Spleen (tissue), 7 donors: ENCODE measurements around the gene DOCK2.

Experiments
- POLR2AphosphoS5 ChIP-seq, 3 donors: sonication (generic); formaldehyde crosslinking; IDR thresholded peaks; one replicate each; pipeline ENCODE4 v1.5.1; 2017; ENCODE audit warnings: antibody characterized with exemption in 3 of 3
- TF ChIP-seq, protein P1 (sequence below), 11 experiments: fragments of 200-600 bp in 7 of 11; fragments of 450-650 bp in 4 of 11; sonication (generic) in 4 of 11; IDR thresholded peaks in 8 of 11; conservative IDR thresholded peaks in 3 of 11; 1 replicate in 7 of 11; 2 replicates in 4 of 11; pipeline versions ENCODE4 v1.4.0 to v1.8.0; 2016 to 2021; ENCODE audit warnings: antibody characterized with exemption in 11 of 11, inconsistent platforms in 4 of 11, mild to moderate bottlenecking in 1 of 11
- donor health status: DM: no; HTN: no; CAD: no; lungs with moderate emphysema.
- donor health status: DM: no; HTN: no; CAD: no.
- donor health status: DM: no; HTN: no; CAD: no.

GRCh38 chr5:169591636-169592035 is 45.4 kb upstream of the DOCK2 start:
- TF ChIP-seq POLR2AphosphoS5 (IDR thresholded peaks at IDR 0.05), result no peak
- TF ChIP-seq, protein P1, sequence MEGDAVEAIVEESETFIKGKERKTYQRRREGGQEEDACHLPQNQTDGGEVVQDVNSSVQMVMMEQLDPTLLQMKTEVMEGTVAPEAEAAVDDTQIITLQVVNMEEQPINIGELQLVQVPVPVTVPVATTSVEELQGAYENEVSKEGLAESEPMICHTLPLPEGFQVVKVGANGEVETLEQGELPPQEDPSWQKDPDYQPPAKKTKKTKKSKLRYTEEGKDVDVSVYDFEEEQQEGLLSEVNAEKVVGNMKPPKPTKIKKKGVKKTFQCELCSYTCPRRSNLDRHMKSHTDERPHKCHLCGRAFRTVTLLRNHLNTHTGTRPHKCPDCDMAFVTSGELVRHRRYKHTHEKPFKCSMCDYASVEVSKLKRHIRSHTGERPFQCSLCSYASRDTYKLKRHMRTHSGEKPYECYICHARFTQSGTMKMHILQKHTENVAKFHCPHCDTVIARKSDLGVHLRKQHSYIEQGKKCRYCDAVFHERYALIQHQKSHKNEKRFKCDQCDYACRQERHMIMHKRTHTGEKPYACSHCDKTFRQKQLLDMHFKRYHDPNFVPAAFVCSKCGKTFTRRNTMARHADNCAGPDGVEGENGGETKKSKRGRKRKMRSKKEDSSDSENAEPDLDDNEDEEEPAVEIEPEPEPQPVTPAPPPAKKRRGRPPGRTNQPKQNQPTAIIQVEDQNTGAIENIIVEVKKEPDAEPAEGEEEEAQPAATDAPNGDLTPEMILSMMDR (IDR thresholded peaks at IDR 0.05 in 8 of 11, conservative IDR thresholded peaks at IDR 0.05 in 3 of 11), result no peak
